H9 (cell line): ENCODE measurements around the gene TRIL. TPM values are rescaled to one million over a fixed set of nuclear protein-coding genes. Genes with fewer than 3 reads are reported as not detected.

ENCODE experiments used
- DNase-seq: peaks from one replicate; pipeline ENCODE4 v3.0.0-alpha.2; 2017
- H2AFZ ChIP-seq: one replicate; pipeline ENCODE4 v1.6.1; 2013; ENCODE audit warnings: mild to moderate bottlenecking, low read length, control low read depth, moderate library complexity
- H2AK5ac ChIP-seq: 2 replicates; pipeline ENCODE4 v1.6.1; 2013; ENCODE audit warnings: low read length, control low read depth, mixed read lengths; ENCODE audit not compliant: insufficient read length
- H2BK120ac ChIP-seq: one replicate; pipeline ENCODE4 v1.6.1; 2013; ENCODE audit warnings: low read depth, mild to moderate bottlenecking, low read length, control low read depth, inconsistent platforms; ENCODE audit not compliant: poor library complexity, severe bottlenecking
- H2BK12ac ChIP-seq: 2 replicates; pipeline ENCODE4 v1.6.1; 2013; ENCODE audit warnings: low read length, control low read depth, mixed read lengths, low read depth; ENCODE audit not compliant: insufficient read length
- H2BK15ac ChIP-seq: 2 replicates; pipeline ENCODE4 v1.6.1; 2013; ENCODE audit warnings: low read depth, low read length, control low read depth
- H2BK20ac ChIP-seq: one replicate; pipeline ENCODE4 v1.6.1; 2013; ENCODE audit warnings: low read depth, mild to moderate bottlenecking, low read length, control low read depth, inconsistent platforms; ENCODE audit not compliant: poor library complexity, severe bottlenecking
- H2BK5ac ChIP-seq: 2 replicates; pipeline ENCODE4 v1.6.1; 2013; ENCODE audit warnings: low read length, control low read depth, mixed read lengths; ENCODE audit not compliant: insufficient read length
- H3K14ac ChIP-seq: 2 replicates; pipeline ENCODE4 v1.6.1; 2013; ENCODE audit warnings: low read length, control low read depth; ENCODE audit not compliant: insufficient read depth
- H3K18ac ChIP-seq: 2 replicates; pipeline ENCODE4 v1.6.1; 2013; ENCODE audit warnings: low read depth, mild to moderate bottlenecking, mixed read lengths, low read length, control low read depth; ENCODE audit not compliant: insufficient read length
- H3K23ac ChIP-seq: 2 replicates; pipeline ENCODE4 v1.6.1; 2013; ENCODE audit warnings: low read length, control low read depth, mixed read lengths, low read depth; ENCODE audit not compliant: insufficient read length
- H3K23me2 ChIP-seq: 2 replicates; pipeline ENCODE4 v1.6.1; 2013; ENCODE audit warnings: low read depth, mild to moderate bottlenecking, mixed read lengths, low read length, control low read depth; ENCODE audit not compliant: insufficient read length, poor library complexity, severe bottlenecking
- H3K27ac ChIP-seq: 2 replicates; pipeline ENCODE4 v1.5.1; 2013; ENCODE audit warnings: low read length, control low read depth, mixed read lengths, low read depth; ENCODE audit not compliant: insufficient read length
- H3K27me3 ChIP-seq: 2 replicates; pipeline ENCODE4 v1.6.1; 2013; ENCODE audit warnings: low read length, control low read depth, inconsistent platforms; ENCODE audit not compliant: insufficient read depth
- H3K4ac ChIP-seq: 2 replicates; pipeline ENCODE4 v1.6.1; 2013; ENCODE audit warnings: low read depth, mild to moderate bottlenecking, control low read depth, inconsistent platforms, low read length, moderate library complexity
- H3K4me1 ChIP-seq: 2 replicates; pipeline ENCODE4 v1.6.1; 2013; ENCODE audit warnings: low read length, control low read depth, inconsistent platforms; ENCODE audit not compliant: insufficient read depth
- H3K4me2 ChIP-seq: 2 replicates; pipeline ENCODE4 v1.6.1; 2013; ENCODE audit warnings: low read length, control low read depth, mixed read lengths; ENCODE audit not compliant: insufficient read length, insufficient read depth
- H3K56ac ChIP-seq: 2 replicates; pipeline ENCODE4 v1.6.1; 2013; ENCODE audit warnings: low read depth, mild to moderate bottlenecking, mixed read lengths, low read length, control low read depth; ENCODE audit not compliant: insufficient read length
- H3K79me1 ChIP-seq: 2 replicates; pipeline ENCODE4 v1.6.1; 2013; ENCODE audit warnings: low read depth, mild to moderate bottlenecking, moderate library complexity, low read length, control low read depth, inconsistent platforms; ENCODE audit not compliant: insufficient read depth, poor library complexity, severe bottlenecking
- H3K79me2 ChIP-seq: 2 replicates; pipeline ENCODE4 v1.6.1; 2013; ENCODE audit warnings: low read length, control low read depth, inconsistent platforms; ENCODE audit not compliant: insufficient read depth
- H3K9ac ChIP-seq: 2 replicates; pipeline ENCODE4 v1.6.1; 2013; ENCODE audit warnings: low read length, control low read depth, mixed read lengths; ENCODE audit not compliant: insufficient read length; ENCODE audit errors: extremely low read depth
- H3K9me3 ChIP-seq: one replicate; pipeline ENCODE4 v1.6.1; 2013; ENCODE audit warnings: low read depth, low read length, inconsistent platforms; ENCODE audit not compliant: control insufficient read depth
- H3T11ph ChIP-seq: one replicate; pipeline ENCODE4 v1.6.1; 2013; ENCODE audit warnings: mild to moderate bottlenecking, low read length, control low read depth, inconsistent platforms
- H4K20me1 ChIP-seq: one replicate; pipeline ENCODE4 v1.6.1; 2013; ENCODE audit not compliant: control insufficient read depth, insufficient read length, insufficient read depth
- H4K5ac ChIP-seq: 2 replicates; pipeline ENCODE4 v1.6.1; 2013; ENCODE audit warnings: low read depth, mild to moderate bottlenecking, mixed read lengths, low read length, control low read depth; ENCODE audit not compliant: insufficient read length
- H4K8ac ChIP-seq: replicated peaks from 2 replicates; pipeline ENCODE4 v1.6.1; 2013; ENCODE audit warnings: low read length, control low read depth, mixed read lengths, low read depth; ENCODE audit not compliant: insufficient read length
- H4K91ac ChIP-seq: 2 replicates; pipeline ENCODE4 v1.6.1; 2013; ENCODE audit warnings: low read depth, mild to moderate bottlenecking, moderate library complexity, mixed read lengths, low read length, control low read depth; ENCODE audit not compliant: insufficient read length
- H3K27ac Mint-ChIP-seq, 3 experiments: 2 replicates in 2 of 3; 3 replicates in 1 of 3; pipeline ENCODE4 v1.8.0; 2020 to 2021; ENCODE audit warnings: mixed read lengths in 3 of 3, mild to moderate bottlenecking in 1 of 3, moderate library complexity in 1 of 3
- H3K27me3 Mint-ChIP-seq: 2 replicates; pipeline ENCODE4 v1.8.0; 2021; ENCODE audit warnings: low read depth, mild to moderate bottlenecking, moderate library complexity, mixed read lengths
- H3K36me3 Mint-ChIP-seq, 3 experiments: 2 replicates in 2 of 3; 3 replicates in 1 of 3; pipeline ENCODE4 v1.8.0; 2020 to 2021; ENCODE audit warnings: low read depth in 3 of 3, mixed read lengths in 3 of 3; ENCODE audit not compliant: insufficient read depth in 1 of 3
- H3K4me1 Mint-ChIP-seq, 2 experiments: 2 replicates each; pipeline ENCODE4 v1.8.0; 2020; ENCODE audit warnings: mixed read lengths in 2 of 2
- H3K4me3 Mint-ChIP-seq, 2 experiments: 2 replicates in 1 of 2; 3 replicates in 1 of 2; pipeline ENCODE4 v1.8.0; 2020 to 2021; ENCODE audit warnings: mild to moderate bottlenecking in 2 of 2, mixed read lengths in 2 of 2, moderate library complexity in 1 of 2
- H3K9me3 Mint-ChIP-seq, 2 experiments: 2 replicates in 1 of 2; 3 replicates in 1 of 2; pipeline ENCODE4 v1.8.0; 2020; ENCODE audit warnings: mild to moderate bottlenecking in 2 of 2, mixed read lengths in 2 of 2, moderate library complexity in 1 of 2
- WGBS: extraction: QIAGEN DNeasy Blood & Tissue Kit; methylation state at CpG from one replicate; pipeline ENCODE4 v1.1.7; 2013; ENCODE audit warnings: missing lambda C conversion rate, low lambda C conversion rate, mixed read lengths; ENCODE audit not compliant: insufficient read length; ENCODE audit errors: extremely low coverage; 5-methylcytosine and 5-hydroxymethylcytosine counted together
- total RNA-seq: library from RNA; stranded (reverse); gene quantifications from 2 replicates; pipeline ENCODE4 v1.2.1, GENCODE V29; 2021
- TF ChIP-seq, protein P1 (sequence below): fragments of 200-600 bp; sonication (generic); conservative IDR thresholded peaks from 3 replicates; pipeline ENCODE4 v1.8.0; 2021; ENCODE audit warnings: antibody characterized with exemption, mild to moderate bottlenecking

The TRIL gene
- total RNA-seq, 1 experiment from 2014 or later, result 3.1 TPM

DNA sequence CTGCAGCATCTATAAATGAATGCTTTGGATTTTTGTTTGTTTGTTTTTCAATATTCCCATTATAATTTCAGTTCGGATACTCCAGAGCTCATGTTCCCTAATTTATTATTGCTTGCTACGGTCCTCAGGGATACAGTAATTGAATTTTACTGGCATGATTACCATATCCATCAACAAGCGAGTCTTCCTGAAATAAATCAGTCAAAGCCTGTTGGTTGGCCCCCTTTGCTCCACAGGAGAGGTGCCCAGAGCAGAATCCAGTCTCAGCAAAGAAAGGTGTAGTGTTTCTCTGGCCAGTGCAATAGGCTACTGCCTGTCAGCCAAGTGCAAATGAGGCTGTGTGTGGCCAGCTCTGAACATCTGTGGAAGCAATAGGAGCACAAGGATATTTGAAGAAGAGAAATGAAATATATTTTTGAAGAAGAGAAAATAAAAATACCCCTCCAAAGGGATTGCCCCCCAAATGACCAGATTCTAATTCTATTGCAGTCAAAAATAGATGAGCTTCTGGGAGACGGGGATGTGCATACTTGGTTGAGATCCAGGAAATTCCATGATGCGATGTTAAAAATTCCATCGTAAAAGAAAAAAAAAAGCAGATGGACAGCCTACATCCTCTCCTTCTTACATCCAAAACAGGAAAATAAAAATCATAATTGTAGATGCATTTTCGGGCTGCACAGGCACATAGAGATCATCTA is 18.1 kb downstream of the TRIL start:
- Histone ChIP-seq H3K14ac (no peak overlapping the region), H4K5ac (no peak overlapping the region), H4K20me1 (no peaks in the 10 kb centered on the region), H3K56ac (no peak overlapping the region), H3K23me2 (no peaks in the 10 kb centered on the region), H4K8ac (no peak overlapping the region), H2BK12ac (no peak overlapping the region), H3K4ac (no peak overlapping the region), H2BK15ac (no peak overlapping the region), H3K27me3 (no peaks in the 10 kb centered on the region), H3K9ac (no peak overlapping the region), H3K79me2 (0 out of 2 replicates have a peak, but pooled peaks cover 2% of the 10 kb centered on the region), H2BK5ac (no peak overlapping the region), H3K23ac (no peak overlapping the region), H4K91ac (no peak overlapping the region), H3K27ac (no peak overlapping the region), H3T11ph (no peak overlapping the region), H2AK5ac (no peak overlapping the region), H2AFZ (no peak overlapping the region), H3K4me2 (no peak overlapping the region), H2BK120ac (no peak overlapping the region), H3K79me1 (no peaks in the 10 kb centered on the region), H3K9me3 (no peaks in the 10 kb centered on the region), H2BK20ac (no peak overlapping the region), H3K18ac (no peak overlapping the region), H3K4me1 (no peaks in the 10 kb centered on the region)
- no peaks in the 10 kb centered on the region; the same call in 1 of the 2 replicates for H3K27me3 Mint-ChIP-seq
- H3K9me3 Mint-ChIP-seq, result peaks cover 2 to 6% of the 10 kb centered on the region in 2 experiments; a peak in 2 of 5 replicates
- H3K36me3 Mint-ChIP-seq, result peaks cover 0 to 3% (median 0%) of the 10 kb centered on the region in 3 experiments; a peak in 1 of 7 replicates
- no CpG with 5 or more reads among the region's 7 CpGs for WGBS
- H3K4me3 Mint-ChIP-seq, result no peak overlapping the region
- TF ChIP-seq, protein P1, sequence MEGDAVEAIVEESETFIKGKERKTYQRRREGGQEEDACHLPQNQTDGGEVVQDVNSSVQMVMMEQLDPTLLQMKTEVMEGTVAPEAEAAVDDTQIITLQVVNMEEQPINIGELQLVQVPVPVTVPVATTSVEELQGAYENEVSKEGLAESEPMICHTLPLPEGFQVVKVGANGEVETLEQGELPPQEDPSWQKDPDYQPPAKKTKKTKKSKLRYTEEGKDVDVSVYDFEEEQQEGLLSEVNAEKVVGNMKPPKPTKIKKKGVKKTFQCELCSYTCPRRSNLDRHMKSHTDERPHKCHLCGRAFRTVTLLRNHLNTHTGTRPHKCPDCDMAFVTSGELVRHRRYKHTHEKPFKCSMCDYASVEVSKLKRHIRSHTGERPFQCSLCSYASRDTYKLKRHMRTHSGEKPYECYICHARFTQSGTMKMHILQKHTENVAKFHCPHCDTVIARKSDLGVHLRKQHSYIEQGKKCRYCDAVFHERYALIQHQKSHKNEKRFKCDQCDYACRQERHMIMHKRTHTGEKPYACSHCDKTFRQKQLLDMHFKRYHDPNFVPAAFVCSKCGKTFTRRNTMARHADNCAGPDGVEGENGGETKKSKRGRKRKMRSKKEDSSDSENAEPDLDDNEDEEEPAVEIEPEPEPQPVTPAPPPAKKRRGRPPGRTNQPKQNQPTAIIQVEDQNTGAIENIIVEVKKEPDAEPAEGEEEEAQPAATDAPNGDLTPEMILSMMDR, result no peak
- no peak overlapping the region for H3K27ac Mint-ChIP-seq
- H3K4me1 Mint-ChIP-seq, result peaks cover 9 to 14% of the 10 kb centered on the region in 2 experiments
- no peak for DNase-seq
